K562 (cell line): ENCODE data around the gene PDHB. TPM values are rescaled to one million over a fixed set of nuclear protein-coding genes. Genes with fewer than 3 reads are reported as not detected.

ENCODE experiments used
- ASH1L ChIP-seq: fragments of 450-650 bp; IDR thresholded peaks from 2 replicates; pipeline ENCODE4 v1.6.1; 2018; ENCODE audit warnings: borderline replicate concordance, mild to moderate bottlenecking, low read depth; ENCODE audit not compliant: partially characterized antibody
- EWSR1 ChIP-seq: fragments of 450-650 bp; IDR thresholded peaks from 2 replicates; pipeline ENCODE4 v1.6.1; 2018; ENCODE audit warnings: borderline replicate concordance, mild to moderate bottlenecking, low read depth, moderate library complexity; ENCODE audit not compliant: partially characterized antibody
- JUN ChIP-seq, 2 experiments: sonication (generic) in 1 of 2; formaldehyde crosslinking in 1 of 2; IDR thresholded peaks; 2 replicates each; pipeline versions ENCODE4 v1.6.1 to v1.8.0; 2012 to 2022; ENCODE audit warnings: borderline replicate concordance in 2 of 2, mild to moderate bottlenecking in 2 of 2, improper control_type of control experiment in 1 of 2, low read depth in 1 of 2, low read length in 1 of 2, missing genetic modification reagents in 1 of 2
- MEF2D ChIP-seq: conservative IDR thresholded peaks from 2 replicates; pipeline ENCODE4 v1.6.1; 2016; ENCODE audit warnings: low read depth, missing genetic modification characterization, missing compliant biosample characterization
- NR2F6 ChIP-seq: fragments of 450-650 bp; formaldehyde crosslinking; IDR thresholded peaks from 2 replicates; pipeline ENCODE4 v1.4.0; 2020; ENCODE audit warnings: mild to moderate bottlenecking
- PBX2 ChIP-seq, 2 experiments: IDR thresholded peaks in 1 of 2; conservative IDR thresholded peaks in 1 of 2; 2 replicates each; pipeline ENCODE4 v1.6.1; 2016; ENCODE audit warnings: low read depth in 2 of 2, mild to moderate bottlenecking in 1 of 2, missing compliant biosample characterization in 1 of 2, missing genetic modification characterization in 1 of 2, moderate library complexity in 1 of 2
- PCBP2 ChIP-seq: fragments of 200-400 bp; formaldehyde crosslinking; IDR thresholded peaks from 2 replicates; pipeline ENCODE4 v1.6.1; 2018; ENCODE audit warnings: low read length, low read depth, mild to moderate bottlenecking, moderate library complexity; ENCODE audit not compliant: poor library complexity, severe bottlenecking
- SLC30A9 ChIP-seq: fragments of 250-450 bp; sonication (Bioruptor Pico); IDR thresholded peaks from 2 replicates; pipeline ENCODE4 v1.8.0; 2022; ENCODE audit warnings: mild to moderate bottlenecking, moderate library complexity
- STAG1 ChIP-seq: sonication (generic); formaldehyde crosslinking; IDR thresholded peaks from 2 replicates; pipeline ENCODE4 v1.5.0; 2020; ENCODE audit warnings: missing genetic modification reagents, borderline replicate concordance
- TEAD2 ChIP-seq: fragments of 450-650 bp; IDR thresholded peaks from 2 replicates; pipeline ENCODE4 v1.6.1; 2016; ENCODE audit warnings: missing genetic modification characterization, control low read depth, missing compliant biosample characterization
- TFAM ChIP-seq: fragments of 250-450 bp; sonication (Bioruptor Pico); conservative IDR thresholded peaks from 2 replicates; pipeline ENCODE4 v1.5.0; 2021; ENCODE audit warnings: mild to moderate bottlenecking, moderate library complexity
- ZBTB9 ChIP-seq: fragments of 450-650 bp; formaldehyde crosslinking; IDR thresholded peaks from 2 replicates; pipeline ENCODE4 v1.4.0; 2020; ENCODE audit warnings: mild to moderate bottlenecking, moderate library complexity
- ZKSCAN3 ChIP-seq: fragments of 250-450 bp; sonication (Bioruptor Pico); IDR thresholded peaks from 2 replicates; pipeline ENCODE4 v1.4.0; 2020
- ZKSCAN8 ChIP-seq: fragments of 200-800 bp; sonication (Bioruptor generic); IDR thresholded peaks from 2 replicates; pipeline ENCODE4 v1.6.1; 2016; ENCODE audit warnings: missing genetic modification characterization, missing compliant biosample characterization
- ZNF282 ChIP-seq: sonication (generic); formaldehyde crosslinking; IDR thresholded peaks from 2 replicates; pipeline ENCODE4 v1.8.1; 2023; ENCODE audit warnings: missing genetic modification reagents
- ZNF41 ChIP-seq: fragments of 250-450 bp; sonication (Bioruptor Pico); conservative IDR thresholded peaks from 2 replicates; pipeline ENCODE4 v1.4.0; 2020; ENCODE audit warnings: mild to moderate bottlenecking
- polyA plus RNA-seq, 8 experiments: library from polyadenylated mRNA; depleted of rRNA in 4 of 8; stranded (reverse) in 5 of 8; unstranded in 3 of 8; fragments of >200 nt; fragmentation: Nextera tagmentation in 2 of 8; fragmentation: Illumina TruSeq in 1 of 8; extraction: Ambion mirVana in 2 of 8; extraction: Trizol in 1 of 8; gene quantifications; 2 replicates each; pipeline versions ENCODE4 v1.2.1 to v1.2.3, GENCODE V29; 2011 to 2014; ENCODE audit warnings: inconsistent platforms in 1 of 8, missing spikeins in 1 of 8
- total RNA-seq, 7 experiments: library from RNA; depleted of rRNA in 6 of 7; stranded (reverse); fragments of >200 nt in 6 of 7; fragmentation: Illumina TruSeq in 2 of 7; extraction: Trizol in 2 of 7; gene quantifications; 2 replicates each; pipeline versions ENCODE4 v1.2.1 to v1.2.3, GENCODE V29; 2011 to 2021; ENCODE audit warnings: low replicate concordance in 1 of 7
- TF ChIP-seq, protein P1 (sequence below), 2 experiments: fragments of 450-650 bp in 1 of 2; sonication (generic) in 1 of 2; formaldehyde crosslinking in 1 of 2; IDR thresholded peaks in 1 of 2; conservative IDR thresholded peaks in 1 of 2; 2 replicates each; pipeline versions ENCODE4 v1.6.1 to v1.8.1; 2016 to 2023; ENCODE audit warnings: mild to moderate bottlenecking in 2 of 2, moderate library complexity in 2 of 2, inconsistent platforms in 1 of 2, missing genetic modification reagents in 1 of 2
- TF ChIP-seq, protein P2 (sequence below): sonication (generic); formaldehyde crosslinking; IDR thresholded peaks from 2 replicates; pipeline ENCODE4 v1.9.0; 2022; ENCODE audit warnings: mild to moderate bottlenecking, missing genetic modification reagents

Gene PDHB
- total and polyA plus RNA-seq, 9 of the 15 experiments (the other 6 are each of a cell fraction or from before 2014, with no cell fraction given): 51.2 to 178 (median 85.2) TPM

- TF ChIP-seq NR2F6 (CRISPR knock-in tag) (no peak), ZKSCAN8 (CRISPR knock-in tag) (no peak), ZKSCAN3 (CRISPR knock-in tag) (no peak), MEF2D (tag) (no peak), ZNF41 (CRISPR knock-in tag) (no peak), JUN (IDR thresholded peaks at IDR 0.05; ENCODE audit: borderline replicate concordance, low read depth, low read length) (peak; percentile 72; the same call in 1 of the 2 replicates), JUN (CRISPR knock-in tag; IDR thresholded peaks at IDR 0.05; ENCODE audit: borderline replicate concordance) (no peak), PCBP2 (no peak), ZNF282 (no peak), TEAD2 (tag) (no peak), SLC30A9 (CRISPR knock-in tag) (no peak), ASH1L (no peak), TFAM (no peak), ZBTB9 (CRISPR knock-in tag) (no peak), STAG1 (CRISPR knock-in tag) (no peak), EWSR1 (no peak), PBX2 (CRISPR knock-in tag; IDR thresholded peaks at IDR 0.05; ENCODE audit: low read depth) (no peak), PBX2 (tag; conservative IDR thresholded peaks at IDR 0.05; ENCODE audit: low read depth) (peak; percentile 41; the same call in 1 of the 2 replicates)
- TF ChIP-seq, protein P1, sequence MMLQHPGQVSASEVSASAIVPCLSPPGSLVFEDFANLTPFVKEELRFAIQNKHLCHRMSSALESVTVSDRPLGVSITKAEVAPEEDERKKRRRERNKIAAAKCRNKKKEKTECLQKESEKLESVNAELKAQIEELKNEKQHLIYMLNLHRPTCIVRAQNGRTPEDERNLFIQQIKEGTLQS (IDR thresholded peaks at IDR 0.05): peak; percentile 85
- TF ChIP-seq, protein P1 (CRISPR knock-in tag; conservative IDR thresholded peaks at IDR 0.05): no peak
- TF ChIP-seq, protein P2, sequence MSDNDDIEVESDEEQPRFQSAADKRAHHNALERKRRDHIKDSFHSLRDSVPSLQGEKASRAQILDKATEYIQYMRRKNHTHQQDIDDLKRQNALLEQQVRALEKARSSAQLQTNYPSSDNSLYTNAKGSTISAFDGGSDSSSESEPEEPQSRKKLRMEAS (CRISPR knock-in tag): no peak
These were observed 37.6 kb upstream of the PDHB start (continued) for GRCh38 chr3:58471025-58471887.
